Loucy (cell line): ENCODE data around the gene CACNA1C.

ENCODE experiments used
- EZH2phosphoT487 ChIP-seq: fragments of 200-600 bp; IDR thresholded peaks from 2 replicates; pipeline ENCODE4 v1.6.1; 2018; ENCODE audit warnings: antibody characterized with exemption, mild to moderate bottlenecking, moderate library complexity, borderline replicate concordance
- TF ChIP-seq, protein P1 (sequence below): fragments of 200-600 bp; sonication (generic); conservative IDR thresholded peaks from 2 replicates; pipeline ENCODE4 v1.5.1; 2014; ENCODE audit warnings: mild to moderate bottlenecking, antibody characterized with exemption, low read length

DNA sequence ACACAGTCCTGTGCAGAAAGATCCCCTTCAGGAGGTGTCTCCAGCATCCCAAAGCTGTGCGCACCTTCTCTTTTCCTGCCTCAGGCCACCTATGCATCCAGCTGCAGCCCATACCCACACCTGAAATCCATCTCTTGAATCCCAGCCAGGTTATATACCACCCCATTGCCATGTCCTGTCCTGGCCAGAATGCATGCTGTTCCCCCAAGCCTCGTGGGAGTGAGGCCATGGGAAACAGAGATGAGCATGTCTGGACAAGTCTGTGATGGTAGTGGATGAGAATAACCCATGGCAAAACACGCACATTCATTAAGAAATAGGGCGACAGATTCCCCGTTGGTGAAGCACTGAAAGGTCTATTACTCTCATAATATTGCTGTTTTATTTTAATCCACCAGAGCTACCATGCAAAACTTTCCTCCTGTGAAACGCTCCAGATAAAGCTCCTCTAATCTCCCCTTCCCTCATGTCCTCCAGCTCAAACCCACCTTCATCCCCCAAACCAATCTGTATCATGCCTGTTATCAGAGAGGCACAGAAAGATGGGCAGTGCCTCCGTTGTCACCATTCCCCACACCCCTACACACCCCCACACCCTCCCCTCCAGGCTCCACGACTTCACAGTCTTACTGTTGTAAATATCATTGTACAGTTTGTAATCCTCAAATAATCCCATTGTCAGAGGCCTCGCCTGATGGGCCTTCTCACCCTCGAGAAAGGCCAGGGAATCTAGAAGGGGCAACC is 644.4 kb downstream of the CACNA1C start:
- TF ChIP-seq EZH2phosphoT487 = no peak
- TF ChIP-seq, protein P1, sequence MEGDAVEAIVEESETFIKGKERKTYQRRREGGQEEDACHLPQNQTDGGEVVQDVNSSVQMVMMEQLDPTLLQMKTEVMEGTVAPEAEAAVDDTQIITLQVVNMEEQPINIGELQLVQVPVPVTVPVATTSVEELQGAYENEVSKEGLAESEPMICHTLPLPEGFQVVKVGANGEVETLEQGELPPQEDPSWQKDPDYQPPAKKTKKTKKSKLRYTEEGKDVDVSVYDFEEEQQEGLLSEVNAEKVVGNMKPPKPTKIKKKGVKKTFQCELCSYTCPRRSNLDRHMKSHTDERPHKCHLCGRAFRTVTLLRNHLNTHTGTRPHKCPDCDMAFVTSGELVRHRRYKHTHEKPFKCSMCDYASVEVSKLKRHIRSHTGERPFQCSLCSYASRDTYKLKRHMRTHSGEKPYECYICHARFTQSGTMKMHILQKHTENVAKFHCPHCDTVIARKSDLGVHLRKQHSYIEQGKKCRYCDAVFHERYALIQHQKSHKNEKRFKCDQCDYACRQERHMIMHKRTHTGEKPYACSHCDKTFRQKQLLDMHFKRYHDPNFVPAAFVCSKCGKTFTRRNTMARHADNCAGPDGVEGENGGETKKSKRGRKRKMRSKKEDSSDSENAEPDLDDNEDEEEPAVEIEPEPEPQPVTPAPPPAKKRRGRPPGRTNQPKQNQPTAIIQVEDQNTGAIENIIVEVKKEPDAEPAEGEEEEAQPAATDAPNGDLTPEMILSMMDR = no peak
